ENCODE data around the gene EHD3. TPM values are rescaled to one million over a fixed set of nuclear protein-coding genes. Genes with fewer than 3 reads are reported as not detected.

The EHD3 gene
- total RNA-seq, 1 experiment from 2014 or later: 1.9 TPM

DNA sequence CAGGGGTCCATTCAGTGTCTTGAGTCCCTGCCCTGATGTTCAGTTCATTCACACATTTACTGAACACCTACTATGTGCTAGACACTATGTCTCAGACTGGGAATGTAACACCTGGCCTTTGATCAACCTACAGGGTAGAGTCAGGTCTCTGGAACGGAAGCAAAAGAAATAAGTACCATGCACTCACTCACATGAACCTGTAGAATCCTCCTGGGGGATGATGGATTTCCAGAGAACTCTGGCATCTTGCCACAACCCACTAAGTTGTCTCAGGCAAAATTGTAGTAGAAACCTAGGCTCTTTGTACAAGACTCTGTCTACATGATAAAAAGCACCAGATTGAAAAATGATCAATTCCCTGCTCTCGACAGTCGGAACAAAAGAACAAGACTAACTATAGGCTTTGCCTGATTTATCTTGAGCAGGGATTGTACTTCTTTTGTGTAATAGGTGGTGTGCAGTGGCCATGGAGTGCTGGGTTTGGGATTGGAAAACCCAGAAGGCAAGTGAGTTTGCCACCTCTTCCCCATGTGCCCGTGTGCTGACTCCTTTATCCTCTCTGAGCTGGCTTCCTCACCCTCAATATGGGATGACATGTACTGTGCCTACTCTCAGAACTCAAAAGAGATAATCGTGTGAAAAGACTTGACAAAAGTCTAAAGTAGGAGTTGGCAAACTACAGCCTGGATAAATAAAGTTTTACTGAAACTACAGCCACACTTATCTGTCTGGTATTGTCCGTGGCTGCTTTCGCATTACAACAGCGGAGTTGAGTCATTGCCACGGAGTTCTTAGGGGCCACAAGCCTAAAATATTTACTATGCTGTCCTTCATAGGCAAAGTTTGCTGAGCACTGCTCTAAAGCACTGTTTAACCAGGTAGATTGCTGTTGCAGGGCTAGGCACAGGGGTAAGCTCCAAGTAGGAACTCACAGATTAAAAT, 21.0 kb upstream of the EHD3 start:
- intact Hi-C loops (cut with micrococcal nuclease; ENCODE audit: unreplicated experiment): no loop called here
- CTCF ChIA-PET: no interaction called here
- H3F3A ChIP-seq (ENCODE audit: insufficient read depth, low read depth): no peaks in the 10 kb centered on the region
- POLR2A ChIA-PET (ENCODE audit: unreplicated experiment): no interaction called here
- no peaks in the 10 kb centered on the region for H3K9me2 ChIP-seq (ENCODE audit: insufficient read depth)
- H3K79me2 ChIP-seq (ENCODE audit: low read depth): no peaks in the 10 kb centered on the region
- no peak overlapping the region for H3K4me2 ChIP-seq
- H3K4me1 ChIP-seq (replicated peaks; ENCODE audit: insufficient read depth): no peaks in the 10 kb centered on the region; the same call in 1 of the 2 replicates
- no peaks in the 10 kb centered on the region for H3K9me3 ChIP-seq (ENCODE audit: insufficient read depth, low read depth)
- no peak for TF ChIP-seq EZH2 (IDR thresholded peaks at IDR 0.05; ENCODE audit: low read depth)
- TF ChIP-seq, protein P1, sequence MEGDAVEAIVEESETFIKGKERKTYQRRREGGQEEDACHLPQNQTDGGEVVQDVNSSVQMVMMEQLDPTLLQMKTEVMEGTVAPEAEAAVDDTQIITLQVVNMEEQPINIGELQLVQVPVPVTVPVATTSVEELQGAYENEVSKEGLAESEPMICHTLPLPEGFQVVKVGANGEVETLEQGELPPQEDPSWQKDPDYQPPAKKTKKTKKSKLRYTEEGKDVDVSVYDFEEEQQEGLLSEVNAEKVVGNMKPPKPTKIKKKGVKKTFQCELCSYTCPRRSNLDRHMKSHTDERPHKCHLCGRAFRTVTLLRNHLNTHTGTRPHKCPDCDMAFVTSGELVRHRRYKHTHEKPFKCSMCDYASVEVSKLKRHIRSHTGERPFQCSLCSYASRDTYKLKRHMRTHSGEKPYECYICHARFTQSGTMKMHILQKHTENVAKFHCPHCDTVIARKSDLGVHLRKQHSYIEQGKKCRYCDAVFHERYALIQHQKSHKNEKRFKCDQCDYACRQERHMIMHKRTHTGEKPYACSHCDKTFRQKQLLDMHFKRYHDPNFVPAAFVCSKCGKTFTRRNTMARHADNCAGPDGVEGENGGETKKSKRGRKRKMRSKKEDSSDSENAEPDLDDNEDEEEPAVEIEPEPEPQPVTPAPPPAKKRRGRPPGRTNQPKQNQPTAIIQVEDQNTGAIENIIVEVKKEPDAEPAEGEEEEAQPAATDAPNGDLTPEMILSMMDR (conservative IDR thresholded peaks at IDR 0.05): no peak
- no TSS peak for BruUV-seq (replicated peaks)
- no peaks in the 10 kb centered on the region for H4K20me1 ChIP-seq (ENCODE audit: insufficient read depth)
- H3K27ac ChIP-seq: no peak overlapping the region
- H3K36me3 ChIP-seq (ENCODE audit: low read depth): no peaks in the 10 kb centered on the region
- no peaks in the 10 kb centered on the region for H3K27me3 ChIP-seq (ENCODE audit: insufficient read depth, low read depth)
- DNase-seq: no peak
- no peak overlapping the region for H3K4me3 ChIP-seq
- H2AFZ ChIP-seq: no peak overlapping the region

DNA sequence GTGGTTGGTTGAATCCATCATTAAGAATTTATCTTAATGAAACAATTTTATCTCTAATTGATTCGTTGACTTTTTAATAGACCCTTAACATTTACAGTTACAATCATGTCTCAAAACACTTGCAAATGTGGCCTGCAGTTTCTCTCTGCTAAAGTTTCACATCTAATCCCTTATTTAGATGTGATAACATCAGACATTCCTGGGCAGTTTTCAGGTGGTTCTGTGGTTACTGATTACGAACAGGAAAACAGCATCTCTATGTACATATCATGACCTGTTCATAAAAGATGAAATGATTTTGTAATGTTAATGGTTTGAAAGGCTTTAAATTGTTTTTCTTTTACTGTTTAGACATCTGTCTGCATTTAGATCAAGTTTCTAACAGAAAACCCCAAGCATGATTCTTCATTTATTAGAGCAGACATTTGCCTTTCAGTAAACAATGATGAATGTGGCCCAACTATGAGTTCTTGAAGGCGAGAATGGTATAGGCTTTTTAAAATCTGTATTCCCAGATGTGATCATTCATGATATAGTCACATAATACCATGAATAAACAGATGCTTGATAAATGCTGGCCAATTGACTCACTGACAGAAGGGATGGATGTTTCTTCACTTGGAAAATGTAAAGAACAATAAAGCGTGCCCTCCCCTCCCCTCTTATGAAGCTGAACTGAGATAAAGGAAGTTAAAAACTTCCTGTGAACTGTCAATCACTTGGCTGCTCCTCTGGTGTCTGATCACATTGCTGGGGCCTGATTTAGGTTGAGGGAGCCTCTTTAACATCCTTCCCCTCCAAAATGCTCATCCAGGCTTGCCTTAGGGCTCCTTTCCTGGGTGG, 20.1 kb upstream of the EHD3 start:
- no peaks in the 10 kb centered on the region for H3K36me3 ChIP-seq (ENCODE audit: low read depth)
- intact Hi-C loops (cut with micrococcal nuclease; ENCODE audit: unreplicated experiment): no loop called here
- CTCF ChIA-PET: no interaction called here
- peak in 1 of 2 experiments; percentile 74 for DNase-seq
- BruUV-seq (replicated peaks): no TSS peak
- no peaks in the 10 kb centered on the region for H3F3A ChIP-seq (ENCODE audit: insufficient read depth, low read depth)
- no peak overlapping the region for H3K27ac ChIP-seq
- no peaks in the 10 kb centered on the region for H3K9me2 ChIP-seq (ENCODE audit: insufficient read depth)
- H2AFZ ChIP-seq: no peak overlapping the region
- H3K4me3 ChIP-seq: no peak overlapping the region
- POLR2A ChIA-PET (ENCODE audit: unreplicated experiment): no interaction called here
- no peaks in the 10 kb centered on the region for H3K79me2 ChIP-seq (ENCODE audit: low read depth)
- H3K27me3 ChIP-seq (ENCODE audit: insufficient read depth, low read depth): no peaks in the 10 kb centered on the region
- no peaks in the 10 kb centered on the region for H3K9me3 ChIP-seq (ENCODE audit: insufficient read depth, low read depth)
- H3K4me2 ChIP-seq: no peak overlapping the region
- no peaks in the 10 kb centered on the region for H3K4me1 ChIP-seq (replicated peaks; ENCODE audit: insufficient read depth)
- H4K20me1 ChIP-seq (ENCODE audit: insufficient read depth): no peaks in the 10 kb centered on the region
- TF ChIP-seq, protein P1 (conservative IDR thresholded peaks at IDR 0.05): no peak
- no peak for TF ChIP-seq EZH2 (IDR thresholded peaks at IDR 0.05; ENCODE audit: low read depth)

DNA sequence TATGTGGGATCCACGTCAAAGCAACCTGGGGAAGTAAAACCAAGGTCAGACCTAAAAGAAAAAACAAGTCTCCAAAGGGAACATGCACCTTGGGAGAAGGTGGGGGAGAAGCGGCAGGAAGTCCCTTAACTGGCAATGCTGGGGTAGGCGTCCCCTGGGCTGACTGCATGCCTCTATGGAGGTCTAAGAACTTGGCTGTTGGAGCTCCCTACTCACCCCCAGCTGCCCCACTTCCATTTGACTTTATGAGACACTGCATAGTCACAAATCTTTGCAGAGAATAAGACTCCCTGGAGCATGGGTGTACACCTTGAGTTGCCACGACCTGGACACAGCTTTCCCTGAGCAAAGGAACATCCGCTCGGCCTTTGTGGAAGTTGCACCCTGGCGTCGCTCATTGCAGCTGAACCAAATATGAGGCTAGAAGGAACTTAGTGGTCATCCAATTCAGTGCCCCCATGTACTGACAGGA, 19.5 kb upstream of the EHD3 start:
- Histone ChIP-seq H3K27me3 (ENCODE audit: insufficient read depth, low read depth) (no peaks in the 10 kb centered on the region), H3K27ac (no peak overlapping the region), H3K9me2 (ENCODE audit: insufficient read depth) (no peaks in the 10 kb centered on the region), H3K79me2 (ENCODE audit: low read depth) (no peaks in the 10 kb centered on the region), H4K20me1 (ENCODE audit: insufficient read depth) (no peaks in the 10 kb centered on the region), H3K4me2 (no peak overlapping the region), H3K4me3 (no peak overlapping the region), H2AFZ (no peak overlapping the region), H3F3A (ENCODE audit: insufficient read depth, low read depth) (no peaks in the 10 kb centered on the region), H3K9me3 (ENCODE audit: insufficient read depth, low read depth) (no peaks in the 10 kb centered on the region), H3K4me1 (replicated peaks; ENCODE audit: insufficient read depth) (no peaks in the 10 kb centered on the region), H3K36me3 (ENCODE audit: low read depth) (no peaks in the 10 kb centered on the region)
- ChIA-PET CTCF (no interaction called here), POLR2A (ENCODE audit: unreplicated experiment) (no interaction called here)
- DNase-seq: no peak
- TF ChIP-seq, protein P1 (conservative IDR thresholded peaks at IDR 0.05): no peak
- TF ChIP-seq EZH2 (IDR thresholded peaks at IDR 0.05; ENCODE audit: low read depth): no peak
- intact Hi-C loops (cut with micrococcal nuclease; ENCODE audit: unreplicated experiment): no loop called here
- BruUV-seq (replicated peaks): no TSS peak
